NCI-H345 treated with DMSO at 0.1 percent for 48 hours (cell line): ENCODE results near the gene GRK5.

ENCODE experiments used
- DNase-seq: peaks from one replicate; lab custom pipeline; 2025; ENCODE audit not compliant: unreplicated experiment; lab: John Stamatoyannopoulos, UW

Gene GRK5

GRCh38 chr10:119292968-119293760, 85.8 kb downstream of the GRK5 start:
- DNase-seq: no peak

GRCh38 chr10:119296703-119297102, 89.3 kb downstream of the GRK5 start:
- DNase-seq: no peak

- no peak for DNase-seq
Measured at GRCh38 chr10:119297207-119297968, 90.0 kb downstream of the GRK5 start.

- no peak for DNase-seq
Measured at GRCh38 chr10:119298810-119299209, 91.4 kb downstream of the GRK5 start.

GRCh38 chr10:119299531-119299930, 92.2 kb downstream of the GRK5 start:
- no peak for DNase-seq

GRCh38 chr10:119301397-119301796, 94.0 kb downstream of the GRK5 start:
- no peak for DNase-seq

- no peak for DNase-seq
Measured at GRCh38 chr10:119302172-119302571, 94.8 kb downstream of the GRK5 start.

GRCh38 chr10:119302591-119303253, 95.4 kb downstream of the GRK5 start:
- DNase-seq: no peak

- DNase-seq: no peak
Measured at GRCh38 chr10:119303886-119304285, 96.5 kb downstream of the GRK5 start.

- no peak for DNase-seq
Measured at GRCh38 chr10:119304541-119304940, 97.2 kb downstream of the GRK5 start.

- no peak for DNase-seq
Measured at GRCh38 chr10:119305860-119306513, 98.6 kb downstream of the GRK5 start.

- DNase-seq: no peak
Measured at GRCh38 chr10:119306514-119306951, 99.2 kb downstream of the GRK5 start.

GRCh38 chr10:119306986-119307392, 99.6 kb downstream of the GRK5 start:
- DNase-seq: no peak

GRCh38 chr10:119308089-119308488, 100.7 kb downstream of the GRK5 start:
- no peak for DNase-seq

GRCh38 chr10:119308551-119309422, 101.4 kb downstream of the GRK5 start:
- DNase-seq: no peak

GRCh38 chr10:119309423-119309770, 102.0 kb downstream of the GRK5 start:
- DNase-seq: no peak

GRCh38 chr10:119310806-119311205, 103.4 kb downstream of the GRK5 start:
- no peak for DNase-seq

GRCh38 chr10:119312241-119312640, 104.9 kb downstream of the GRK5 start:
- DNase-seq: no peak

GRCh38 chr10:119313024-119313423, 105.7 kb downstream of the GRK5 start:
- DNase-seq: no peak

GRCh38 chr10:119313644-119314043, 106.3 kb downstream of the GRK5 start:
- no peak for DNase-seq
